Spleen (tissue), 11 donors: ENCODE results near the gene UCP2. TPM values are rescaled to one million over a fixed set of nuclear protein-coding genes. Genes with fewer than 3 reads are reported as not detected.

Source experiments
- DNase-seq: peaks from one replicate; pipeline ENCODE4 v3.0.0-alpha.2; 2020
- H3K27ac ChIP-seq, 8 donors: fragments of 200-600 bp; sonication (generic) in 7 of 8; 1 replicate in 4 of 8; 2 replicates in 4 of 8; pipeline versions ENCODE4 v1.5.0 to v1.8.0; 2016 to 2021; ENCODE audit warnings: inconsistent platforms in 4 of 8, mild to moderate bottlenecking in 4 of 8, moderate library complexity in 1 of 8
- H3K27me3 ChIP-seq, 7 donors: fragments of 200-600 bp; sonication (generic) in 6 of 7; replicated peaks in 1 of 7; 1 replicate in 4 of 7; 2 replicates in 3 of 7; pipeline versions ENCODE4 v1.5.0 to v1.8.0; 2016 to 2021; ENCODE audit warnings: inconsistent platforms in 3 of 7, mild to moderate bottlenecking in 1 of 7
- H3K36me3 ChIP-seq, 6 donors: fragments of 200-600 bp; sonication (generic) in 5 of 6; 1 replicate in 4 of 6; 2 replicates in 2 of 6; pipeline versions ENCODE4 v1.5.0 to v1.8.0; 2016 to 2021; ENCODE audit warnings: inconsistent platforms in 2 of 6
- H3K4me1 ChIP-seq, 6 donors: fragments of 200-600 bp; sonication (generic) in 5 of 6; 1 replicate in 3 of 6; 2 replicates in 3 of 6; pipeline versions ENCODE4 v1.5.0 to v1.8.0; 2016 to 2021; ENCODE audit warnings: inconsistent platforms in 3 of 6
- H3K4me3 ChIP-seq, 8 donors: fragments of 200-600 bp; sonication (generic) in 7 of 8; 1 replicate in 4 of 8; 2 replicates in 4 of 8; pipeline versions ENCODE4 v1.5.0 to v1.8.0; 2016 to 2021; ENCODE audit warnings: inconsistent platforms in 4 of 8, mild to moderate bottlenecking in 4 of 8, moderate library complexity in 2 of 8
- H3K9me3 ChIP-seq, 8 donors: fragments of 200-600 bp; sonication (generic) in 7 of 8; 1 replicate in 4 of 8; 2 replicates in 4 of 8; pipeline versions ENCODE4 v1.5.0 to v1.8.0; 2016 to 2021; ENCODE audit warnings: inconsistent platforms in 4 of 8
- POLR2A ChIP-seq, 3 donors: fragments of 450-650 bp; IDR thresholded peaks; one replicate each; pipeline ENCODE4 v1.5.1; 2017; ENCODE audit warnings: antibody characterized with exemption in 3 of 3, mild to moderate bottlenecking in 1 of 3
- POLR2AphosphoS5 ChIP-seq, 3 donors: sonication (generic); formaldehyde crosslinking; IDR thresholded peaks; one replicate each; pipeline ENCODE4 v1.5.1; 2017; ENCODE audit warnings: antibody characterized with exemption in 3 of 3
- WGBS, 5 donors: extraction: QIAGEN DNeasy Blood & Tissue Kit in 3 of 5; methylation state at CpG; one replicate each; pipeline versions ENCODE4 v1.1.5 to v1.1.7; 2013 to 2018; 5-methylcytosine and 5-hydroxymethylcytosine counted together
- intact Hi-C: fragments of 100-400 bp; cut with DNase I; formaldehyde crosslinking; loops from one replicate; pipeline ENCODE4 v1.15.0; 2023; ENCODE audit warnings: low total_unique reads
- polyA plus RNA-seq, 3 donors: library from polyadenylated mRNA; stranded (reverse); fragments of 200-250 nt; gene quantifications; one replicate each; pipeline ENCODE4 v1.2.1, GENCODE V29; 2013
- total RNA-seq, 7 donors: library from RNA; depleted of rRNA in 3 of 7; stranded (reverse); fragments of >200 nt in 3 of 7; fragmentation: NEBNext Ultra II Directional in 4 of 7; extraction: Animal tissue kit (Norgen Biotek cat#: 25700) in 4 of 7; gene quantifications; one replicate each; pipeline versions ENCODE4 v1.1.0 to v1.2.1, GENCODE V29; 2016 to 2021
- TF ChIP-seq, protein P1 (sequence below), 11 experiments: fragments of 200-600 bp in 7 of 11; fragments of 450-650 bp in 4 of 11; sonication (generic) in 4 of 11; IDR thresholded peaks in 8 of 11; conservative IDR thresholded peaks in 3 of 11; 1 replicate in 7 of 11; 2 replicates in 4 of 11; pipeline versions ENCODE4 v1.4.0 to v1.8.0; 2016 to 2021; ENCODE audit warnings: antibody characterized with exemption in 11 of 11, inconsistent platforms in 4 of 11, mild to moderate bottlenecking in 1 of 11
- donor health status: healthy with polysubstance abuse.
- donor health status: DM: no; HTN: no; CAD: no; lungs with moderate emphysema.
- donor health status: DM: no; HTN: no; CAD: no.
- donor health status: Bipolar disorder and iron deficiency.
- donor health status: healthy.
- donor health status: DM: no; HTN: no; CAD: no.
- donor health status: DM: yes; HTN: yes; CAD: no.

The UCP2 gene
- total and polyA plus RNA-seq, 10 donors: 209 to 556 (median 401) TPM

GRCh38 chr11:73958521-73959141 is 24.0 kb downstream of the UCP2 start:
- H3K27me3 ChIP-seq: peaks cover 0 to 26% (median 0%) of the 10 kb centered on the region in 7 donors
- H3K27ac ChIP-seq: no peak overlapping the region
- TF ChIP-seq POLR2AphosphoS5 (IDR thresholded peaks at IDR 0.05): no peak
- TF ChIP-seq POLR2A (IDR thresholded peaks at IDR 0.05): no peak
- TF ChIP-seq, protein P1, sequence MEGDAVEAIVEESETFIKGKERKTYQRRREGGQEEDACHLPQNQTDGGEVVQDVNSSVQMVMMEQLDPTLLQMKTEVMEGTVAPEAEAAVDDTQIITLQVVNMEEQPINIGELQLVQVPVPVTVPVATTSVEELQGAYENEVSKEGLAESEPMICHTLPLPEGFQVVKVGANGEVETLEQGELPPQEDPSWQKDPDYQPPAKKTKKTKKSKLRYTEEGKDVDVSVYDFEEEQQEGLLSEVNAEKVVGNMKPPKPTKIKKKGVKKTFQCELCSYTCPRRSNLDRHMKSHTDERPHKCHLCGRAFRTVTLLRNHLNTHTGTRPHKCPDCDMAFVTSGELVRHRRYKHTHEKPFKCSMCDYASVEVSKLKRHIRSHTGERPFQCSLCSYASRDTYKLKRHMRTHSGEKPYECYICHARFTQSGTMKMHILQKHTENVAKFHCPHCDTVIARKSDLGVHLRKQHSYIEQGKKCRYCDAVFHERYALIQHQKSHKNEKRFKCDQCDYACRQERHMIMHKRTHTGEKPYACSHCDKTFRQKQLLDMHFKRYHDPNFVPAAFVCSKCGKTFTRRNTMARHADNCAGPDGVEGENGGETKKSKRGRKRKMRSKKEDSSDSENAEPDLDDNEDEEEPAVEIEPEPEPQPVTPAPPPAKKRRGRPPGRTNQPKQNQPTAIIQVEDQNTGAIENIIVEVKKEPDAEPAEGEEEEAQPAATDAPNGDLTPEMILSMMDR (IDR thresholded peaks at IDR 0.05 in 8 of 11, conservative IDR thresholded peaks at IDR 0.05 in 3 of 11): no peak
- intact Hi-C loops: no loop called here
- H3K4me3 ChIP-seq: no peak overlapping the region
- H3K9me3 ChIP-seq: no peaks in the 10 kb centered on the region
- WGBS, 5 donors: 81 to 89% (median 85%) methylated on average over 18 of the region's 18 CpGs
- H3K36me3 ChIP-seq: no peaks in the 10 kb centered on the region
- peaks cover 0 to 8% (median 0%) of the 10 kb centered on the region in 6 donors for H3K4me1 ChIP-seq
- no peak for DNase-seq

DNA sequence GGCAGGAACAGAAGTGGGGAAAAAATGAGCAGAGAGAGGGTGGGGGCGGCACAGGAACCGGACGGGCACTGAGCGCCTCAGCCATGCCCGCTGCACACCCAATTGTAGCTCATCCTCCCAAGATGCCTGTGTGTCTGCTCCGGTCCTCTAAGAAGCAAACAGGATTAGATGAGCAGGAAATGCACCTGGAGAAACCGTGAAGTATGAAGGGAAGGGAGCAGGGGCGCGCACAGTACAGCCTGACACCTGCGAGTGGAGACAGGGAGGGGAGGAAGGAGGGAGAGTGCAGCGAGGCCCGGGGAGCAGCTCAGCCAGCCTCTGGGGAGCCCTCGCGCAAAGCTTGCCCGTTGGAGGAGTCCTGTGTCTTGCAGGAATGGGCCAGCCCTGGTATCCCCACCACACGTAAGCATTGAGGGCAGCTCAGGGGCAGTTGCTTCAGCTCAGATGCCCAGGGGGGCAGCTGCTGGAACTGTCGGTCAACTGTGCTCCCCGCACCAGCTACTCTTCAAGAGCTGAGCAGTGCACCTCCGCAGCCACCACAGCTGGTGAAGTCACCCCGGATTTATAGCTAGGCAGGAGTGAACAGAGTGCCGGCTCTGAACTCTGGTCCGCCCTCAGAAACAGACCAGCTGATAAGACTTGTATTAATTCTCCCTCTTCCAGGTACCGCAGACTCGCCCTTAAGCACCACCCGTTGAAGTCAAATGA is 24.8 kb downstream of the UCP2 start:
- peaks cover 0 to 8% (median 0%) of the 10 kb centered on the region in 6 donors for H3K4me1 ChIP-seq
- no peaks in the 10 kb centered on the region for H3K36me3 ChIP-seq
- H3K27me3 ChIP-seq: peaks cover 0 to 26% (median 0%) of the 10 kb centered on the region in 7 donors
- 62 to 77% (median 72%) methylated on average over 24 to 25 of the region's 25 CpGs for WGBS, 5 donors
- H3K4me3 ChIP-seq: no peak overlapping the region
- no peak for DNase-seq
- TF ChIP-seq POLR2A (IDR thresholded peaks at IDR 0.05) (no peak), POLR2AphosphoS5 (IDR thresholded peaks at IDR 0.05) (no peak)
- TF ChIP-seq, protein P1 (IDR thresholded peaks at IDR 0.05 in 8 of 11, conservative IDR thresholded peaks at IDR 0.05 in 3 of 11): no peak
- H3K27ac ChIP-seq: no peak overlapping the region
- H3K9me3 ChIP-seq: no peaks in the 10 kb centered on the region
- intact Hi-C loops: no loop called here

DNA sequence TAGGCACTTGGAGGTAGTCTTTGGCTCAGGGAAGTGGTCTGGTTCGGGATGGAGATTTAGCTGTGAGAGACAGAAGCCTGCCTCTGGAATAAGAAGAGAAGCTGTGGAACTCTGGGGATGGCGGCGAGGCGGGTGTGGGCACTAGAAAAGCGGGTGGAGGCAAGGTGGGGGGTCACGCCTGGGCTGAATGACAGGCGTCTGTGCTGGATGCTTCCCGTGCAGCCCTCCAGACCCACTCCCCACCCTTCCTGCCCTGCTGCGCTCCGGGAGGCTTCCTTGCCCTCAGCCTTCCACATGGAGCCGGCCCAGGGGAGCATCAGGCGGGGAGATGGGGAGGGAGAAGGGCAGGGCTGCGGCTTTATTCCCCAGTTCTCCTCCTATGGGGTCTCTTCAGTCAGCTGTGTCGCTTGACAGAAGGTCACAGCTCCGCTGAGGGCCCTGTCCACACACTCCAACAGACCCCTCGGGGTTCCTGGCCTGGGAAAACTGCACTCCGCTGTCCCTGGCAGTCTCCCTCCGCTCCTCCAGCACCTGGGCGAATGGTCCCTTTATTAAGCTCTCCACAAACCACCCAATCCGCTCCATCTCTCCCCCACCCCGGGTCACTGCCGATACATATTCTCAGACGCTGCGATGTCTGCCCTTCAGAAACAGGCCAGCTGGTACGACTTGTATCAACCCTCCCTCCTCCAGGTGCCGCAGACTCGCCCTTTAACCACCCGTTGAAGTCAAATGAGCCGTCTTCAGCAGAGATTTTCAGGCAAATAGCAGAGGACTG is 25.6 kb downstream of the UCP2 start:
- peaks cover 0 to 26% (median 0%) of the 10 kb centered on the region in 7 donors for H3K27me3 ChIP-seq
- intact Hi-C loops: no loop called here
- no peaks in the 10 kb centered on the region for H3K36me3 ChIP-seq
- peaks cover 0 to 8% (median 0%) of the 10 kb centered on the region in 6 donors for H3K4me1 ChIP-seq
- H3K27ac ChIP-seq: no peak overlapping the region
- no peak overlapping the region for H3K4me3 ChIP-seq
- H3K9me3 ChIP-seq: no peaks in the 10 kb centered on the region
- TF ChIP-seq, protein P1 (IDR thresholded peaks at IDR 0.05 in 8 of 11, conservative IDR thresholded peaks at IDR 0.05 in 3 of 11): no peak
- TF ChIP-seq POLR2A (IDR thresholded peaks at IDR 0.05) (no peak), POLR2AphosphoS5 (IDR thresholded peaks at IDR 0.05) (no peak)
- no peak for DNase-seq
- WGBS, 5 donors: 40 to 63% (median 60%) methylated on average over 29 of the region's 29 CpGs
